GM04504 (cell line): Measurements from ENCODE around the gene FRMD6.
"Not testable (repeated sequence)": the region's sequence is repeated elsewhere in the genome, so short reads cannot be mapped to it uniquely, and the experiment has no call there.

Source experiments
- DNase-seq: peaks from one replicate; pipeline ENCODE4 v3.0.0-alpha.2; 2012; ENCODE audit warnings: low read depth

FRMD6 gene

DNA sequence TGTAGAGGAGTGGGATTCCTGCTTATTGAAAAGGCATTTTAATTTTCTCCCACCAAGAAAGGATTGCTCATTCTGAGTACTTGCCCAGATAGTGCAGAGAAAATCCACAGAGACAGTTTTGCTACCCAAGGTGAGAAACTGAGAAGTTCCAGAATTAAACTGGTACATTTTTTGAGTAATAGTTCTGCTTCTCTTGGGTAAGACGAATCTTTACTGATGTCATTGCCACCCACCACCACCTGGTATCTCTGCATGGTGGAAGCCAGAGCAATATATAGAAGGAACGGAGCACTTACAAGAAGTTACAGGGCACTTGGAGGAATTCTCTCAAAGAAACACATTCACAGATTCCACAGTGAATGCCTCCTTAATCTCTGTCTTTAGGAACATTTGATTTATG is 20.7 kb upstream of the FRMD6 start:
- no peak for DNase-seq

- DNase-seq = not testable (repeated sequence)
These were observed 18.4 kb upstream of the FRMD6 start for GRCh38 chr14:51633298-51633697.

DNA sequence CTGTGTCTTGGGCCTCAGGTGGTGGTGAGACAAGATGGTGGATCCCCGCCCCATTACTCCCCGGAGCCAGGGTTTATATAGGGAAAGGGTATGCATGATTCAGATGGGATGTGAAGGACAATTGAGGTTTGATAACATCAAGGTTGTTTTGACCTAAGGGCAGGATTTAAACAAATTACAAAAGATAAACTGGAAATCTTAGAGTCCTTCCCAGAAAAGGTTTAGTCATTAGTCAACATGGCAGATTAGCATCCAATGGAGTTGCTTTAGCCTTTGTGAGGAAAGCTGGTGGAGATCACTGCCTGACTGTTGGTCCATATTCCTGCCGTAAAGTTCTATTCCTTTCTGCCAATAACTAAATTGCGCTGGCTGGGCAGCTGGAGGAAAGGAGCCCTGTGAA is 15.6 kb upstream of the FRMD6 start:
- no peak for DNase-seq

DNA sequence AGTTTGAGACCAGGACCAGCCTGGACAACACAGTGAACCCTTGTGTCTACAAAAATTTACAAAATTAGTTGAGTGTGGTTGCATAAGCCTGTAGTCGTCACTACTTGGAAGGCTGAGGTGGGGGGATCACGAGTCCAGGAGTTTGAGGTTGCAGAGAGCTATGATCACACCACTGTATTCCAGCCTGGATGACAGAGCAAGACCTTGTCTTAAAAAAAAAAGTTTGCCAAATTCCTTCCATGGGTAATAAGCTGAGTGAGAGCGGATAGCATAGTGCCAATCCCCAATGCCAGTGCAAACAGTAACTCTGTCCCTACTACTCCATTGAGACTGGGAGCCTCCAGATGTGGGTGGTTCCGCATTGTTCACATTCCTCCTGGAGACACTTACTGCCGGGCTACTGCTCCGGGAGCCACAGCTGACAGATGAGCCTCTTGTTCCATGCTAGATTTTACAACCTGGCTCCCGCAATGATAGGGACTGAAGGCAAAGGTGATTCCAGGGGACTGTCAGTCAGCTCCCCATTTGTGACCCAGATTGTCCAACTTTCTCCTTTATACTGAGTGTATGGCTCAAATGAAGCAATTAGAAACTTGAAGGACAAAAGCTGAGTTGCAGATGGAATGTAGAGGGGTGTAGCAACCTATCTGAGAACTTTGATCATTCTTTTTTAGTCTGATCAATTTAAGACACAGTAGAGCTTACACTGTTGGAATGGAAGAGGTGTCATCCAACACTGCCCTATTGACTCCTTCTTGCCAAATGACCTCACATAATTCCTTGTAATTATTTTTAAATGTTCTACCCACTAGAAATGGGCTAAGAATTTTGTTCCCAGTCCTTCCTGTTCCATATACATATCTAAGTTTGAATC is 13.4 kb upstream of the FRMD6 start:
- no peak for DNase-seq

DNA sequence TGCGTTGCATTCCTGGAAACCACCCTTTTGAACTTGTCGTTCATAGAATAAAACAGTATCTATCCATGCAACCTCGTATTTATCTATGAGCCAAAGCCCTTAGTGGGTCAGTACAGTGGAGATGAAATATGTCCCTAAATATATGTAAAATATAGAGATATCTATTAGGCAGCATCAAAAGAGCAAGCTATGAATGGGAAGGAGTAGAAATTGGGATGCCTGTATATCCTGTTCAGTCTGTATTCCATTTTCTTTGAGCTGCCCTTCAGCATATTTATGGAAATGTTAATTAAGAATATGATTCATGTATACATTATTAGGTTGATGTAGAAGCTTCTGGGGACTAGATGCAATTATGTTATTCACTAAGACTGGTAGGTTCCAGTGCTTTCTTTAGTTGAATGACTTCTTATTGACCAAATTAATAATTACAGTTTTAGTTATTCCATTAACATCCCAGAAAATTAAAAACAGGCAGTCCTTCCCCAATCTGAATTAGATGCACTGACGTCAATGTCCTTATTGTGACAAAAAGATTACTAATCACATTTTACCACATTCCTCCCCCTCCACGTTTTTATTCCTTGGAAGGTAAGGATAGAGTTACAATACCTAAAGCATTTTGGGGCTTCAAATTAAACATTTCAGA is 11.9 kb upstream of the FRMD6 start:
- DNase-seq = no peak

GRCh38 chr14:51643140-51643539 is 8.6 kb upstream of the FRMD6 start:
- DNase-seq = no peak

DNA sequence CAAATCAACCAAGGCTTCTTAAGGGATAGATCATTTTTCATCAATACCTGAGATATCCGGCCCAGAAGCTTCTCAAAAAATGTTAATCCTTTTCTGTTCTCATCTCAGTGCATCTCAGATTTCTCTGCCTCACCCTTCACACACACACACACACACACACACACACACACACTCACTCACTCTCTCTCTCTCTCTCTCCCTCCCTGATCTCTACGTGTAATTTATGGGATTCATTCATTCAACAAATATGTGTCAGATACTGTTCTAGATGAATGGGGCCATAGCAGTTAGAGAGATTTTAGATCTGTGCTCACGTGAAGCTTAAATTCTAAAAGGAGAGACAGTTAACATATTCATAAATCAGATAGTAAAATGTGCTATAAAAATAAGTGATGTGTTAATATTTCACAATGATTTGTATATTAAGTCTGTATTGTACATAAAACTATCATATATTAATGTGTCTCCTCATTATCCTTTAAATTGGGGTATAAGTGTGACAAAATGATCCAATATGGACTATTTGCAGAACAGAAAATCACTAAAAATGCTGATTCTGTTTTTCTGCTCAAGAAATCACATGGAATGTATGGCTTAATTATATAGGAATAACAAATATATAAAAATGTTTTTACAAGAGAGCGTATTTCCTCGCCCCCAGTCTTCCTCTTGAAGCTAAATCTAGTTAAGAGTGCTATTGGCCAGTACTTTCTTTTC is 7.3 kb upstream of the FRMD6 start:
- no peak for DNase-seq

DNA sequence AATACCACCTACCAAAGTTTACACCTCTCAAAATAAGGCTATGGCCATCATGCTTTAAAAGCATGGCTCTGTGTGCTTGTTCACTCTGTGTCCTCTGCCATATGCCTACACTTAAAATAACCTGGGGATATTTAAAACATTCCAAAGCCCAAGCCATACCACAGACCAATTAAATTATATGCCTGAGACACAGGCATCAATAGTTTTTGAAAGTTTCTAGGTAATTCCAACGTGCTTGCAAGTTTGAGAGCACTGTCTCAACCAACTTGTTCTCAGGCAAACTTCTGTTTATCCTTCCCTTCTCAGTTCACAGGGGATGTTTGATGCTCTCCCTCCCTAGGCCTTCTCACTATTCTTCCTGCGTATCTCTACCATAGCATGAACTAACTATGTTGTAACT is 3.4 kb upstream of the FRMD6 start:
- no peak for DNase-seq

DNA sequence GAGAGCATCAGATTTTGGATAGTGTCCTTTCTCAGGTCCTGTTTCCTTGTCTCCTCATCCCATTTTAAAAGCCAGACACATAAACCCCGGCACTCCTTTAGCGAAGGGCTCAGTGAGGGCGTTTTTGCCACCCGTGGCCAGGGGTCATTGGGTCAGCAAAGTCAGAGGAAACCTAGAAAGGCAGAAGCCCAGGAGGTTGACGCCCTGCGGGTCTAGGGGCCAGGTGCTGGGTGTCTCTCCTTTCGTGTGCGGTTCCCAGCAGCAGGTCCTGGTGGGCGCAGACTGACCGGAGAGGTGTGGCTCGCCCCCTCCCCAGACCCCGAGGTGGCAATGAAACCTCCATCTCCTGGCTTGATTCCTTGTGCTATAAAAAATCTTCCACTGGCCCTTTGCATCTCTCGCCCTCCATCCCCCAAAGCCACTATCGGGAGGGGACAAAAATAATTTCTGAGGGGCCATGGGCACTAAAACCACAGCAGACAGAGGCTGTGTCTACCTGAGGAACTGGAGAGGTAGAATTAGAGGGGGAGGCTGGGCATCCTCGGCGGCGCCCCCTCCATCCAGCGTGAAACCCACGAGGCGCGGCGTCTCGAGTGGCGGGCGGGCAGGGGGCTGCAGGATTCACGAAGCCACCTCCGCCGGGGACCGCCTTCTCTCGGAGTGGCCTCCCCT is 858 bp upstream of the FRMD6 start:
- DNase-seq = no peak

DNA sequence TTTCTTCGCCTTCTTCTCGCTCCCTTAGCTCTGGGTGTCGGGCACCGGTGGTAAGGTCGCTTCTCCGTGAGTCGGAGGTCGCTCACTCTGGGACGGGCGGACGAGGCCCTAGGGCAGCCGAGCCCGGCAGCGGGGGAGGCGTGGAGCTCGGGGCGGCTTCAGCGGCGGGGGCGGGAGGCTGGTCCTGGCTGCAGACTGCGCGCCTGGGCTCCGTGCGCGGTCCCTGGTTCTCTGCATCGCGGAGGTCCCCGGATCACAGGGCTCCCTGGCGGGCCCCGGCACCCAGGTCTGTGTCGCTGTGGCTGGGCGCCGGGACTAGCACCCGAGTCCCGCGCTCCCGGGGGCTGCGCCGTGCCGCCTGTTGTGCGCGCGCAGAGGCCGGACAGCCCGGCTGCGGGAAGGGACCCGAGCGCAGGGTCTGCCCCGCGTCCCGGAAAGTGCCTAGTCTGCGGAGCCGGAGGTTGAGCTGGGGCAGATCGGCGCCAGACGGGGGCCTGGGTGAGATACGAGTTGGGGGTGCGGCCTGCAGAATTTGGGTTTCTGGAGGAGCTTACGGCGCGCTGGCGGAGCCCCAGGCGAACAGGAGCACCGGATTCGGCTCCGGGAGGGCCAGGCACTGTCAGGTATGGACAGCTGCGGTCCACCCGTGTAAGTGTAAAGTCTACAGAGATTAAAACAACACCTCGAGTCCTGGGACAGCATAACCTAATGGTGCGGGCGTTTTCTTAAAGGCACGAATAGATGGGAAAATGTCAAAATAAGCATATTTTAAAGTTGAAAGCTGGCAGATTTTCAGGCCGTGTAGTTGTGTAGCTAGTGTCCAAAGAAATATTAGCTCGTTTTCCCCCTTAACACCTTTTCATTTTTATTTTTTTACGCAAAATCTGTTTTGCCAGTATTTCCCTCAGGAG is 713 bp downstream of the FRMD6 start:
- no peak for DNase-seq

DNA sequence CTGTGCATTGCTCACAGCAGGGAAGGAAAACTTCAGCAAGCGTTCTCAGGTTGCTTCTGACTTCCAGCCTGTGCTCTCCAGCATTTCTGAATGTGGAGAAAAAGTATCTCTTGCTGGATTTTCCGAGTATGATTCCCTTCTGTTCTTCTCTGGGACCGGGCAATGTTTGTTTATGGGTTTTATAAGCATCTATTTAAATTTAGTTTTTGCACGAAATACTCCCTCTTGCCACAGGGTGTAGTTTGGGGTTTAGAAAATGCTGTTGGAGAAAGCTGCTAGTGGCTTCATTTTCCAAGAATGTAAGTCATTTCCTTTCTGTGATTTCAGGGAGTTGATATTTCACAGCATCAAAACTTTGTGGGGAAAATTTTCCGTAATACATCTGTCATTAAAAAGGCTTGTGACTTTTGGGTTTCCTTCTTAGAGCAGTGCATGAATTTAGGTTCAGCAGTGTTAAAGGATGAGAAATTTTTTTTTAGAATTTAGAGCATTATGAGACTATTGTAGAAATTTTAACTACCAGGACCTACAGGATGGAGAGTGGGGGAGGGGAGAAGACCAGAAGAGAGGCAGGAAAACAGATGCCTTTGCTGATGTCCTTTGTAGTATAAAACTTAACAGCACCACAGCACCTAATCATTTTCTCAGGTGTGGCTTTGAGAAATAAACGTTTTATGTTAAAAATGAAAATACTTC is 1.5 kb downstream of the FRMD6 start:
- DNase-seq = no peak

- no peak for DNase-seq
These were observed 2.2 kb downstream of the FRMD6 start for GRCh38 chr14:51653775-51654532.

- no peak for DNase-seq
These were observed 2.8 kb downstream of the FRMD6 start for GRCh38 chr14:51654533-51654845.

GRCh38 chr14:51657762-51658161 is 6.1 kb downstream of the FRMD6 start:
- no peak for DNase-seq

DNA sequence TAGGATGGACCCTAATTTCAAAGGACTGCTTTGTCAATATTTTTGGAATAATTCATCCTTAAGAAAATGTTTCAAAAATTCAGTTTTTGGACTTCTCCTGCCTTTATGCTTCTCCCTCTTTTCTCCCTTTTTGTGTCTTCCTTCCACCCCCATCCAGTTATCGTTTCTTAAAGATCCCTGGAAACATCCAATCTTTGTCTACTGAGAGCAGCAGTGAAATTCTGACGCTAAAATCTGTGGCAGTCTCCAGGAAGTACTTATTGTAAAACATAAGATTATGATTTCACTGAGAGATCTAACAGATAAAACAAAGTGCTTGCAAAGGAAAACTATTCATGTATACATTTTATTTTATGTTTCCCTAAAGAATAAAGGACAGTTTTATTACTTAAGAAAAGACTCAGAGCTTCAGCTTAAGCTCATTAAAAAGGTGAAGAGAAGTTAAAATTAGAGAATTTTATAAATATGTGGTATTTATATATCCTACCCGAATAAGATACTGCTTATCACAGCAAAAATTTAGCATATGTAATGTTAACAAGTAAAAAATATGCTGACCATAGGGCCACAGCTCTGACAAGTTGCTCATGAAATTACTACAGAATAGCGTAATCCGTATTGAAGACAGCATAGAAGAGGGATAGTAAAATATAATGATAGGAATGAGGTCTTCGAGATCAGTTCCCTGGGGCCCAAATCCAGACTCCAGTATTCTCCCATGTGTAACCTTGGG is 6.9 kb downstream of the FRMD6 start:
- DNase-seq = no peak

- DNase-seq = no peak
These were observed 9.0 kb downstream of the FRMD6 start for GRCh38 chr14:51660741-51661140.

DNA sequence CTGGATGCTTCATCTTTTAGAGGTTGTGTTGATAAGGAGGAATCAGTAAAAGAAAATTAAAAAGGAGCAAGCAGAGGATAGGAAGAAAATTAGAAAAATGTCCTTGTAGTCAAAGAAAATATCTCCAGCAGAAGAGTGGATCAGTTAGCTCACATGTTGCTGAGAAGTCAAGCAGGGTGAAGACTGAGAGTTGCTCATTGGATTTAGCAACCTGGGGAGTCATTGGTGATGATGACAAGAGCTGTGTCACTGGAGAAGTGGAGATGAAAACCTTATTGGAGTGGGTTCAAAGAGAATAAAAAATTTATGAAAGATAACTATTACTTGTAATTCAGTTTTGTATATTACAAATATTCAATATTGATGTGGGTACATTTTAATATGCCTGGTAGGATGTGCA is 9.8 kb downstream of the FRMD6 start:
- DNase-seq = no peak

DNA sequence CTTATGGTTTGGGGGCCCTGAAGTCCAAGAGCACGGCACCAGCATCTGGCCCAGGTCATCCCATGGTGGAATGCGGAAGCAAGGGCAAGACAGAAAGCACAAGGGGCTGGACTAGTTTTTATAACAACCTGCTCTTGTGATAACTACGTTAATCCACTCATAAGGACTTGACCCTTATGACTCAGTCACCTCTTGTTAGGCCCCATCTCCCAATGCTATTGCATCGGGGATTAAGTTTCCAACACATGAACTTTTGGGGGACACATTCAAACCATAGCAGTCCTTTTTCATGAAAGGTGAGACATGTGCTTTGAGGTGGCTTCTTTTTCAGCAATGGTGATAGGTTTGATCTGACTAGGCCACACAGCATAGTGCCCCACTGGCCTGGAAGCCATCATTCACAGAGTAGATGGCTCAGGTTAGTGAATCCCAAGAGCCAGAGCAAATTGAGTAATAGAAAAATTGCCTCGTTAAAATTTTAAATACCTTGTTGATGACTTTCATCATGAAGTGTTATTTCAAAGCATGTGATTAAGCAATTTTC is 12.1 kb downstream of the FRMD6 start:
- no peak for DNase-seq

DNA sequence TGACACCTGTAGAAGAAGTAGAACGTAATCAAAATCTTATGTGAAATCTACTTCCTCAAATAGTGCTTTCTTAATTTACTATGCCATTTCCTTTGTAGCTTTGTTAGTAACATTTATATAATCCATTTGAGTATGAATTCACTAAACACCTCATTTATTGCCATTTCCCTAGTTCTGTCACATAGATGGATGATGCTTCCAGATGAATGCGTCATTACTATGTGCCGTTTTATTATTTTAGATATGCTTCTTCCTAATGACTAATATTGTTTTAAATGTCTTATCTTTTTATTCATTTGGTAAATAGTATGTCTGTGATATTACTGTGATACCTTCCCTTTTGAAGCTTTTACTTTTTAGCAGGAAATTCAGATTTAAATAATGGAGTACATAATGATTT is 14.4 kb downstream of the FRMD6 start:
- DNase-seq = no peak
